ENCODE measurements around the gene INTS3.
"Not testable (repeated sequence)": the region's sequence is repeated elsewhere in the genome, so short reads cannot be mapped to it uniquely, and the experiment has no call there.

The INTS3 gene

GRCh38 chr1:153752072-153752471 lies 24.2 kb downstream of the INTS3 start:
- DNase-seq (ENCODE audit: low read depth in 3 of 3), result no peak

GRCh38 chr1:153752571-153753195 lies 24.8 kb downstream of the INTS3 start:
- no peak for DNase-seq (ENCODE audit: low read depth in 3 of 3)

- no peak for DNase-seq (ENCODE audit: low read depth in 3 of 3)
These were observed 26.4 kb downstream of the INTS3 start for GRCh38 chr1:153754266-153754665.

- no peak for DNase-seq (ENCODE audit: low read depth in 3 of 3)
These were observed 32.6 kb downstream of the INTS3 start for GRCh38 chr1:153760440-153760839.

- DNase-seq (ENCODE audit: low read depth in 3 of 3), result no peak
These were observed 35.7 kb downstream of the INTS3 start for GRCh38 chr1:153763365-153764225.

- DNase-seq (ENCODE audit: low read depth in 3 of 3), result no peak
These were observed 36.5 kb downstream of the INTS3 start for GRCh38 chr1:153764310-153764709.

GRCh38 chr1:153766663-153767062 lies 38.8 kb downstream of the INTS3 start:
- not testable (repeated sequence) for DNase-seq (ENCODE audit: low read depth in 3 of 3)

- DNase-seq (ENCODE audit: low read depth in 3 of 3), result no peak
These were observed 39.7 kb downstream of the INTS3 start for GRCh38 chr1:153767519-153767918.

- DNase-seq (ENCODE audit: low read depth in 3 of 3), result no peak
These were observed 40.7 kb downstream of the INTS3 start for GRCh38 chr1:153768316-153769181.

- no peak for DNase-seq (ENCODE audit: low read depth in 3 of 3)
These were observed 41.4 kb downstream of the INTS3 start for GRCh38 chr1:153769221-153769620.

- DNase-seq (ENCODE audit: low read depth in 3 of 3), result no peak
These were observed 42.9 kb downstream of the INTS3 start for GRCh38 chr1:153770797-153771196.

GRCh38 chr1:153771261-153771660 lies 43.4 kb downstream of the INTS3 start:
- no peak for DNase-seq (ENCODE audit: low read depth in 3 of 3)

- no peak for DNase-seq (ENCODE audit: low read depth in 3 of 3)
These were observed 44.2 kb downstream of the INTS3 start for GRCh38 chr1:153771841-153772593.

GRCh38 chr1:153773096-153773921 lies 45.5 kb downstream of the INTS3 start:
- no peak for DNase-seq (ENCODE audit: low read depth in 3 of 3)

GRCh38 chr1:153774026-153774595 lies 46.3 kb downstream of the INTS3 start:
- no peak for DNase-seq (ENCODE audit: low read depth in 3 of 3)

GRCh38 chr1:153774780-153775457 lies 47.1 kb downstream of the INTS3 start, which contains the start of gene SLC27A3:
TSS of gene SLC27A3 (plus strand) at chr1:153775407. CDS start at chr1:153775498, 91 bp downstream.
- peak in 1 of 3 experiments; percentile 20 for DNase-seq (ENCODE audit: low read depth in 3 of 3)

- peak; percentile 19 to 63 (median 23) for DNase-seq (ENCODE audit: low read depth in 3 of 3)
These were observed 47.8 kb downstream of the INTS3 start for GRCh38 chr1:153775458-153776327.

GRCh38 chr1:153776352-153776751 lies 48.5 kb downstream of the INTS3 start:
- DNase-seq (ENCODE audit: low read depth in 3 of 3), result no peak
